ENCODE results near the gene GPR162.

GPR162 gene

GRCh38 chr12:6783828-6784227 lies 37.8 kb upstream of the GPR162 start:
- no peak for ATAC-seq
- TF ChIP-seq OSR1 (CRISPR knock-in tag; IDR thresholded peaks at IDR 0.05) (no peak), ZC3H10 (CRISPR knock-in tag; IDR thresholded peaks at IDR 0.05) (no peak), TCF4 (CRISPR knock-in tag; IDR thresholded peaks at IDR 0.05; ENCODE audit: borderline replicate concordance) (no peak), CSRNP3 (CRISPR knock-in tag; IDR thresholded peaks at IDR 0.05) (no peak), PPARA (CRISPR knock-in tag; IDR thresholded peaks at IDR 0.05; ENCODE audit: borderline replicate concordance) (no peak), TOX (CRISPR knock-in tag; IDR thresholded peaks at IDR 0.05; ENCODE audit: borderline replicate concordance) (no peak), CSDC2 (CRISPR knock-in tag; IDR thresholded peaks at IDR 0.05) (no peak), GLIS3 (CRISPR knock-in tag; IDR thresholded peaks at IDR 0.05) (no peak), PATZ1 (CRISPR knock-in tag; IDR thresholded peaks at IDR 0.05; ENCODE audit: borderline replicate concordance) (no peak), ZFP30 (CRISPR knock-in tag; IDR thresholded peaks at IDR 0.05) (no peak), ARNTL (CRISPR knock-in tag; IDR thresholded peaks at IDR 0.05; ENCODE audit: borderline replicate concordance, low read depth) (no peak), CREB5 (CRISPR knock-in tag; IDR thresholded peaks at IDR 0.05; ENCODE audit: low read depth) (no peak)

GRCh38 chr12:6784296-6784695 lies 37.3 kb upstream of the GPR162 start:
- ATAC-seq: no peak
- TF ChIP-seq PPARA (CRISPR knock-in tag; IDR thresholded peaks at IDR 0.05; ENCODE audit: borderline replicate concordance): no peak
- no peak for TF ChIP-seq PATZ1 (CRISPR knock-in tag; IDR thresholded peaks at IDR 0.05; ENCODE audit: borderline replicate concordance)
- TF ChIP-seq GLIS3 (CRISPR knock-in tag; IDR thresholded peaks at IDR 0.05): no peak
- no peak for TF ChIP-seq ZNF565 (CRISPR knock-in tag; conservative IDR thresholded peaks at IDR 0.05; ENCODE audit: low read depth)
- TF ChIP-seq CSRNP3 (CRISPR knock-in tag; IDR thresholded peaks at IDR 0.05): no peak
- TF ChIP-seq CREB5 (CRISPR knock-in tag; IDR thresholded peaks at IDR 0.05; ENCODE audit: low read depth): no peak
- no peak for TF ChIP-seq ZNF8 (CRISPR knock-in tag; IDR thresholded peaks at IDR 0.05)
- no peak for TF ChIP-seq TCF4 (CRISPR knock-in tag; IDR thresholded peaks at IDR 0.05; ENCODE audit: borderline replicate concordance)
- TF ChIP-seq ZC3H10 (CRISPR knock-in tag; IDR thresholded peaks at IDR 0.05): no peak
- no peak for TF ChIP-seq RARB (CRISPR knock-in tag; IDR thresholded peaks at IDR 0.05)
- TF ChIP-seq TOX (CRISPR knock-in tag; IDR thresholded peaks at IDR 0.05; ENCODE audit: borderline replicate concordance): no peak

- no peak for ATAC-seq
- no peak for TF ChIP-seq TCF4 (CRISPR knock-in tag; IDR thresholded peaks at IDR 0.05; ENCODE audit: borderline replicate concordance)
- TF ChIP-seq OSR1 (CRISPR knock-in tag; IDR thresholded peaks at IDR 0.05): no peak
- no peak for TF ChIP-seq ZC3H10 (CRISPR knock-in tag; IDR thresholded peaks at IDR 0.05)
- TF ChIP-seq ZNF8 (CRISPR knock-in tag; IDR thresholded peaks at IDR 0.05): no peak
- no peak for TF ChIP-seq ARNTL (CRISPR knock-in tag; IDR thresholded peaks at IDR 0.05; ENCODE audit: borderline replicate concordance, low read depth)
- no peak for TF ChIP-seq PPARA (CRISPR knock-in tag; IDR thresholded peaks at IDR 0.05; ENCODE audit: borderline replicate concordance)
- TF ChIP-seq BACH2 (CRISPR knock-in tag; IDR thresholded peaks at IDR 0.05; ENCODE audit: borderline replicate concordance): no peak
These were observed 36.9 kb upstream of the GPR162 start for GRCh38 chr12:6784761-6785160.
